Hepatocyte (in vitro differentiated cells): ENCODE results near the gene PCBP4. TPM values are rescaled to one million over a fixed set of nuclear protein-coding genes. Genes with fewer than 3 reads are reported as not detected.

Experiments
- DNase-seq: peaks from one replicate; pipeline ENCODE4 v3.0.0-alpha.2; 2016; ENCODE audit warnings: low spot score
- H2AFZ ChIP-seq: fragments of 200-600 bp; sonication (generic); 2 replicates; pipeline ENCODE4 v1.6.0; 2016; ENCODE audit warnings: antibody characterized with exemption, mild to moderate bottlenecking
- H3K27ac ChIP-seq: fragments of 200-600 bp; sonication (generic); 2 replicates; pipeline ENCODE4 v1.5.1; 2016; ENCODE audit warnings: mild to moderate bottlenecking
- H3K27me3 ChIP-seq: fragments of 200-600 bp; sonication (generic); 2 replicates; pipeline ENCODE4 v1.6.1; 2016
- H3K36me3 ChIP-seq: fragments of 200-600 bp; sonication (generic); replicated peaks from 2 replicates; pipeline ENCODE4 v1.5.1; 2016; ENCODE audit warnings: low read depth; ENCODE audit not compliant: insufficient read depth
- H3K4me1 ChIP-seq: fragments of 200-600 bp; sonication (generic); 2 replicates; pipeline ENCODE4 v1.5.1; 2016; ENCODE audit warnings: mild to moderate bottlenecking, moderate library complexity; ENCODE audit not compliant: insufficient read depth
- H3K4me2 ChIP-seq: fragments of 200-600 bp; sonication (generic); 2 replicates; pipeline ENCODE4 v1.6.0; 2016
- H3K4me3 ChIP-seq: fragments of 200-600 bp; sonication (generic); 2 replicates; pipeline ENCODE4 v1.5.1; 2016; ENCODE audit warnings: mild to moderate bottlenecking
- H3K79me2 ChIP-seq: fragments of 200-600 bp; sonication (generic); 2 replicates; pipeline ENCODE4 v1.6.0; 2017; ENCODE audit warnings: mild to moderate bottlenecking
- H3K9me2 ChIP-seq: fragments of 200-600 bp; sonication (generic); replicated peaks from 2 replicates; pipeline ENCODE4 v1.6.0; 2017; ENCODE audit warnings: mild to moderate bottlenecking; ENCODE audit not compliant: insufficient read depth
- H3K9me3 ChIP-seq: fragments of 200-600 bp; sonication (generic); 2 replicates; pipeline ENCODE4 v1.5.1; 2016; ENCODE audit warnings: low read depth, mild to moderate bottlenecking
- H4K20me1 ChIP-seq: fragments of 200-600 bp; sonication (generic); 2 replicates; pipeline ENCODE4 v1.6.0; 2016; ENCODE audit warnings: mild to moderate bottlenecking; ENCODE audit not compliant: insufficient read depth, poor library complexity, severe bottlenecking
- EZH2 ChIP-seq: fragments of 200-600 bp; sonication (generic); IDR thresholded peaks from 2 replicates; pipeline ENCODE4 v1.6.1; 2016; ENCODE audit warnings: antibody characterized with exemption, mild to moderate bottlenecking, borderline replicate concordance
- EZH2phosphoT487 ChIP-seq: fragments of 200-600 bp; sonication (generic); IDR thresholded peaks from one replicate; pipeline ENCODE4 v1.6.1; 2018; ENCODE audit warnings: antibody characterized with exemption, mild to moderate bottlenecking, low read depth, moderate library complexity; ENCODE audit not compliant: unreplicated experiment, severe bottlenecking
- WGBS: methylation state at CpG from one replicate; pipeline ENCODE4 v1.1.6; 2016; ENCODE audit warnings: low lambda C conversion rate; ENCODE audit errors: missing lambda C conversion rate; 5-methylcytosine and 5-hydroxymethylcytosine counted together
- polyA plus RNA-seq: library from polyadenylated mRNA; unstranded; fragments of >200 nt; fragmentation: Nextera tagmentation; extraction: Ambion mirVana; gene quantifications from 2 replicates; pipeline ENCODE4 v1.2.1, GENCODE V29; 2016
- total RNA-seq: library from RNA; depleted of rRNA; stranded (reverse); fragments of >200 nt; gene quantifications from 2 replicates; pipeline ENCODE4 v1.2.3, GENCODE V29; 2014
- TF ChIP-seq, protein P1 (sequence below): fragments of 200-600 bp; sonication (generic); IDR thresholded peaks from 2 replicates; pipeline ENCODE4 v1.5.1; 2016; ENCODE audit warnings: antibody characterized with exemption, mild to moderate bottlenecking; ENCODE audit not compliant: poor library complexity

The PCBP4 gene
- total and polyA plus RNA-seq, 2 experiments from 2014 or later = 42.4 to 60.2 TPM

DNA sequence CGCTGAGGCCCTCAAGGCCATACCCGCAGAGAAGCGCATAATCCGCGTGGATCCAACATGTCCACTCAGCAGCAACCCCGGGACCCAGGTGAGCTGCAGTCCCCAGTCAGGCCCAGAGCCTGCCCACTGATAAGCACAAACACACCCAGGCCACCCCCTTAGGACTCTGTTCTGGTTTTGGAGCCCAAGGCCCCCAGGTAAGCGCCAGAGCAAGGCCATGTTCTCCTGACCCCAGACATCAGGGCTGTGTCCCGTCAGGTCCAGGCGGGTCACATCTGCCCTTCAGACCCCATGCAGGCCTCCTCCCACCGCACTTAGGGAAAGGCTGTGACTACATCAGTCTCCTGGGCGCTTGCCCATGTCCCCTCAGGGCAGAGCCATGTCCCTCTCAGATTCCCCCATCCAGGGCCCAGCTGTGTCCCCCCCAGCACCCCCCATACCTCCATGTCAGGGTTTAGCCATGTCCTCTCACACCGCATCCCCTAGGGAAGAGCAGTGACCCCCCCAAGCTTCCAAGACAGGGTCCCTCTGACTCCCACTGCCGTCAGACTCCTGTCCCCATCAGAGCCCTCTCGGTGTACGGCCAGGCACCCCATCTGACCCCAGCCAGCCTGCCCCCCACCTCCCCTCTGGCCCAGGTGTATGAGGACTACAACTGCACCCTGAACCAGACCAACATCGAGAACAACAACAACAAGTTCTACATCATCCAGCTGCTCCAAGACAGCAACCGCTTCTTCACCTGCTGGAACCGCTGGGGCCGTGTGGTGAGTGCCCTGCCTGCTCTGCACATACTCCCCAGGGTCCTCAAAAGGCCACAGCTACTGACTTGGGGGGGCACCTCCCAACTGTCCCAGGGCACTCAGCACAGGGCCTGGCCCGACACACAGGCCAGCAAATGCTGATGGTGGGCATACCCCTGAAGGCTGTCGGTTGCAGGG lies 23.5 kb downstream of the PCBP4 start:
- TF ChIP-seq, protein P1, sequence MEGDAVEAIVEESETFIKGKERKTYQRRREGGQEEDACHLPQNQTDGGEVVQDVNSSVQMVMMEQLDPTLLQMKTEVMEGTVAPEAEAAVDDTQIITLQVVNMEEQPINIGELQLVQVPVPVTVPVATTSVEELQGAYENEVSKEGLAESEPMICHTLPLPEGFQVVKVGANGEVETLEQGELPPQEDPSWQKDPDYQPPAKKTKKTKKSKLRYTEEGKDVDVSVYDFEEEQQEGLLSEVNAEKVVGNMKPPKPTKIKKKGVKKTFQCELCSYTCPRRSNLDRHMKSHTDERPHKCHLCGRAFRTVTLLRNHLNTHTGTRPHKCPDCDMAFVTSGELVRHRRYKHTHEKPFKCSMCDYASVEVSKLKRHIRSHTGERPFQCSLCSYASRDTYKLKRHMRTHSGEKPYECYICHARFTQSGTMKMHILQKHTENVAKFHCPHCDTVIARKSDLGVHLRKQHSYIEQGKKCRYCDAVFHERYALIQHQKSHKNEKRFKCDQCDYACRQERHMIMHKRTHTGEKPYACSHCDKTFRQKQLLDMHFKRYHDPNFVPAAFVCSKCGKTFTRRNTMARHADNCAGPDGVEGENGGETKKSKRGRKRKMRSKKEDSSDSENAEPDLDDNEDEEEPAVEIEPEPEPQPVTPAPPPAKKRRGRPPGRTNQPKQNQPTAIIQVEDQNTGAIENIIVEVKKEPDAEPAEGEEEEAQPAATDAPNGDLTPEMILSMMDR = no peak
- TF ChIP-seq EZH2 = no peak
- no peak for TF ChIP-seq EZH2phosphoT487
- H3K4me2 ChIP-seq = no peak overlapping the region
- peaks cover 10% of the 10 kb centered on the region for H3K4me1 ChIP-seq
- H3K27ac ChIP-seq = peak overlapping the region; percentile 82
- no peaks in the 10 kb centered on the region for H3K36me3 ChIP-seq
- H2AFZ ChIP-seq = no peak overlapping the region
- H4K20me1 ChIP-seq = no peaks in the 10 kb centered on the region
- 98% methylated on average over 15 of the region's 21 CpGs for WGBS
- no peak for DNase-seq
- no peaks in the 10 kb centered on the region for H3K27me3 ChIP-seq
- no peak overlapping the region for H3K4me3 ChIP-seq
- peaks cover 24% of the 10 kb centered on the region for H3K79me2 ChIP-seq
- no peaks in the 10 kb centered on the region for H3K9me3 ChIP-seq
- H3K9me2 ChIP-seq = no peaks in the 10 kb centered on the region

GRCh38 chr3:51942603-51943450 lies 24.4 kb downstream of the PCBP4 start:
- H4K20me1 ChIP-seq = no peaks in the 10 kb centered on the region
- H3K9me2 ChIP-seq = no peaks in the 10 kb centered on the region
- H3K27me3 ChIP-seq = no peaks in the 10 kb centered on the region
- peak overlapping the region; percentile 33 for H2AFZ ChIP-seq
- TF ChIP-seq EZH2phosphoT487 (no peak), EZH2 (no peak)
- TF ChIP-seq, protein P1 = no peak
- H3K4me3 ChIP-seq = no peak overlapping the region
- peak overlapping the region; percentile 82 for H3K27ac ChIP-seq
- peak overlapping the region; percentile 72 for H3K4me2 ChIP-seq
- H3K4me1 ChIP-seq = peaks cover 10% of the 10 kb centered on the region
- no peaks in the 10 kb centered on the region for H3K9me3 ChIP-seq
- H3K79me2 ChIP-seq = peaks cover 24% of the 10 kb centered on the region
- H3K36me3 ChIP-seq = no peaks in the 10 kb centered on the region
- DNase-seq = peak; percentile 63
- WGBS = 72% methylated on average over 16 of the region's 17 CpGs

- H3K79me2 ChIP-seq = peaks cover 24% of the 10 kb centered on the region
- no peaks in the 10 kb centered on the region for H4K20me1 ChIP-seq
- H3K9me2 ChIP-seq = no peaks in the 10 kb centered on the region
- peak within 1 kb of the TSS; percentile 33 for H2AFZ ChIP-seq
- peak within 1 kb of the TSS; percentile 92 for H3K4me2 ChIP-seq
- WGBS = 4% methylated on average over 63 of the region's 67 CpGs
- H3K27me3 ChIP-seq = no peaks in the 10 kb centered on the region
- no peak for TF ChIP-seq EZH2phosphoT487
- TF ChIP-seq, protein P1 = peak; percentile 100
- no peaks in the 10 kb centered on the region for H3K36me3 ChIP-seq
- H3K4me3 ChIP-seq = peak within 1 kb of the TSS; percentile 21
- H3K27ac ChIP-seq = peak within 1 kb of the TSS; percentile 82
- no peaks in the 10 kb centered on the region for H3K9me3 ChIP-seq
- H3K4me1 ChIP-seq = peaks cover 10% of the 10 kb centered on the region
- DNase-seq = peak; percentile 100
Measured at GRCh38 chr3:51941798-51942602, 25.3 kb downstream of the PCBP4 start, which contains the start of the genes PARP3 and RRP9. TSS of gene PARP3 (plus strand) at chr3:51942363. CDS start at chr3:51943356, 993 bp downstream. TSS of gene RRP9 (minus strand) at chr3:51941904. CDS start at chr3:51941867, 37 bp downstream.
